Loucy (cell line): ENCODE data around the gene AAK1.

Experiments used
- EZH2phosphoT487 ChIP-seq: fragments of 200-600 bp; IDR thresholded peaks from 2 replicates; pipeline ENCODE4 v1.6.1; 2018; ENCODE audit warnings: antibody characterized with exemption, mild to moderate bottlenecking, moderate library complexity, borderline replicate concordance
- TF ChIP-seq, protein P1 (sequence below): fragments of 200-600 bp; sonication (generic); conservative IDR thresholded peaks from 2 replicates; pipeline ENCODE4 v1.5.1; 2014; ENCODE audit warnings: mild to moderate bottlenecking, antibody characterized with exemption, low read length

DNA sequence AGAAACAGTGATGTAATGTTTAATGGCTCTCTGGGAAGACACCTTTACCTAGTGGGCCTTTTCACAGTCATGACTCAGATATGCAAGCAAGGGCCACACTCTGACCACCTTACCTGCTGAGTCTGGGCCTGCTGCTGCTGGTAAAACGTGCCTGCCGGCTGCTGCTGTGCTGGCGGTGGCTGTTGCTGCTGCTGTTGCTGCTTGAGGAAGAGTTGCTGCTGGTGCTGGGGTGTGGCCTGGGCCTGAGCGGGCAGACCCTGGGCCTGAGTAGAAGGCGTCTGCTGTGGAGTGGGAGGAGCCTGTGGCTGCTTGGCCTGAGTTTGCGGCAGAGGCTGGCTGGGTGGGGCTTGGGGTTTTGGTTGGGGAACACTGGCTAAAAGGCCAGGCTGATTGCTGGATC, 124.7 kb downstream of the AAK1 start:
- TF ChIP-seq, protein P1, sequence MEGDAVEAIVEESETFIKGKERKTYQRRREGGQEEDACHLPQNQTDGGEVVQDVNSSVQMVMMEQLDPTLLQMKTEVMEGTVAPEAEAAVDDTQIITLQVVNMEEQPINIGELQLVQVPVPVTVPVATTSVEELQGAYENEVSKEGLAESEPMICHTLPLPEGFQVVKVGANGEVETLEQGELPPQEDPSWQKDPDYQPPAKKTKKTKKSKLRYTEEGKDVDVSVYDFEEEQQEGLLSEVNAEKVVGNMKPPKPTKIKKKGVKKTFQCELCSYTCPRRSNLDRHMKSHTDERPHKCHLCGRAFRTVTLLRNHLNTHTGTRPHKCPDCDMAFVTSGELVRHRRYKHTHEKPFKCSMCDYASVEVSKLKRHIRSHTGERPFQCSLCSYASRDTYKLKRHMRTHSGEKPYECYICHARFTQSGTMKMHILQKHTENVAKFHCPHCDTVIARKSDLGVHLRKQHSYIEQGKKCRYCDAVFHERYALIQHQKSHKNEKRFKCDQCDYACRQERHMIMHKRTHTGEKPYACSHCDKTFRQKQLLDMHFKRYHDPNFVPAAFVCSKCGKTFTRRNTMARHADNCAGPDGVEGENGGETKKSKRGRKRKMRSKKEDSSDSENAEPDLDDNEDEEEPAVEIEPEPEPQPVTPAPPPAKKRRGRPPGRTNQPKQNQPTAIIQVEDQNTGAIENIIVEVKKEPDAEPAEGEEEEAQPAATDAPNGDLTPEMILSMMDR, result no peak
- no peak for TF ChIP-seq EZH2phosphoT487
